Kidney capillary endothelial cell (primary cell): ENCODE data around the gene MAN1C1.

Experiments
- DNase-seq: peaks from one replicate; pipeline ENCODE4 v3.0.0-alpha.2; 2018; ENCODE audit warnings: low spot score

The MAN1C1 gene

DNA sequence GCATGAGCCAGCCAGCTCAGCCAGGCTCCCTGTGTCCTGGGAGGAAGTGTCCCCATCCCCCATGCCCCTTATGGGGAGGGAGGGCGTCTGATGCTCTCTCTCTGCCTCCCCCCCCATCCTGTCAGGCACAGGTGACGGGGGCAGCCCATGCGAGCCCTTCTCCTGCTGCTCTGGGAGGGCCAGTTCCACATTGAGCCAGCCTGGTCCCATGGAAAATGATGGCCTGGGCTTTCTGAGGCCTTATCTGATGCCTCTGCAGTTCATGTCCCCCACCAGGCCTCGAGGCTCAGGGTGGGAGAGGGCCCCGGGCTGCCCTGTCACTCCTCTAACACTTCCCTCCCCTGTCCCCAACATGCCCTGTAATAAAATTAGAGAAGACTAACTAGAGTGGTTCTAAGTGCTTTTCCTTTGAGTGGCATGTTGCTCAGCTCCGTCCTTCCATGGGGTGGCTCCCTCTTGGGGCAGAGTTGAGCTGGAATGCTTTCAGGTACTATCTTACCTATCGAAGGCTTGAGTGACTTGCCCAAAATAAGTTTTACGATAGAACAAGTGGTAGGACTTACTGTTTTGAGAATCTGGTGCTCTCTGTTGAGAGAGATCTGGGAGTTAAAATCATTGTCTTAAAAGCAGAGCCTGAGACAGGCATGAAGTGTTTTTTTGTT, 201.4 kb downstream of the MAN1C1 start:
- no peak for DNase-seq

DNA sequence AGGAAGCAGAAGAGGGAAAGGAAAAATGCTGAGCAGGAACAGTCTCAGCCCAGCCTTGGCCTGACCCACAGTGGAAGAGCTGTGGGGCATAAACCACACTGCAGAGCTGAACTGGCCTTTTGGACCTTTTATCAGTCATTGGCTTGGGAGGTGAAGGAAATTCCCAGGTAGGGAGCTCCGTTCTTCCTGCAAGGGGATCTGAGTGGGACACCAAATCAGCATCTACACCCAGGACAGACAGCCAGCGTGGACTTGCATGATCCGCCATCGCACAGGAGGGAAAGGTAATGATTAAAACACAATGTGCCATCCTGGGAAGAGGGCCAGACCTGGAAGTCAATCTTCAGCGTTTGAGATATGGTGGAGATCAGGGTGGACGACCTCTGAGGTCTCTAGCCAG, 202.0 kb downstream of the MAN1C1 start:
- DNase-seq = no peak

DNA sequence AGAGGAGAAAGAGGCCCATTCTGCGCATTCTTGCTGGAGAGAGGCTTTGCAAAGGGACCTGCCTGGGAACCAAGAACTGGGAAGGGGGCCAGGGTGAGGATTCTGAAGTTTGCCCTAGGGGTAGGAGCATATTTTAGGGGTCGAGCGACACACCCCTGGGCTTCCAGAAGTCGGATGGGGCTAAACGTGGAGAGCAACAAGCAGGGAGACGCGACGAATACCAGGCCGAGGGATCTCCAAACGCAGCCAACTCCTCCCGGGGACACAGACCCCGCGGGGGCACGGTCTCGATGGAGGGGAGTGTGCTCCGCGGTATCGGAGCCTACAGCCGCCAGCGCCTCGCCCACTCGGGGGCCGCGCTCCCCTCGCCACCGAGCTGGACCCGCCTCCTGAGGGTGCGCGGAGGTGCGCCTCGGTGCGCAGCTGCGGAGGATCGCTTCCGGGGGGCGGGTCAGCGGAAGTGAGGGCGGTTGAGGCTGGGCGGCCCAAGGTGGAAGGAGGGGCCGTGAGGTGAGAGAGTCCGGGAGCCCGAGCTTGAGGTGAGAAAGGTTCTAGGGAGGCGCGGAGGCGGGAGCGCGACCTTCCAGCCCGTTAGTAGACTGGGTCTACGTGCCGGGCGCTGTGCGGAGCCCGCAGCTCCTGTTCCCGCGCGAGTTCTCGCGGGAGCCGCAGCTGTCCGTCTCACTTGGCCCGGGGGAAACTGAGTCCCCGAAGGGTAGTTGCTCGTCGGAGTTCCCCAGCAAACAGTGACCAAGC, 203.1 kb downstream of the MAN1C1 start, which contains the start of gene MTFR1L:
Gene MTFR1L, plus strand, starts transcription at position 464 of the 756 bp plus-strand sequence. CDS start 3,151 bp downstream, outside the sequence.
- DNase-seq = peak; percentile 35

DNA sequence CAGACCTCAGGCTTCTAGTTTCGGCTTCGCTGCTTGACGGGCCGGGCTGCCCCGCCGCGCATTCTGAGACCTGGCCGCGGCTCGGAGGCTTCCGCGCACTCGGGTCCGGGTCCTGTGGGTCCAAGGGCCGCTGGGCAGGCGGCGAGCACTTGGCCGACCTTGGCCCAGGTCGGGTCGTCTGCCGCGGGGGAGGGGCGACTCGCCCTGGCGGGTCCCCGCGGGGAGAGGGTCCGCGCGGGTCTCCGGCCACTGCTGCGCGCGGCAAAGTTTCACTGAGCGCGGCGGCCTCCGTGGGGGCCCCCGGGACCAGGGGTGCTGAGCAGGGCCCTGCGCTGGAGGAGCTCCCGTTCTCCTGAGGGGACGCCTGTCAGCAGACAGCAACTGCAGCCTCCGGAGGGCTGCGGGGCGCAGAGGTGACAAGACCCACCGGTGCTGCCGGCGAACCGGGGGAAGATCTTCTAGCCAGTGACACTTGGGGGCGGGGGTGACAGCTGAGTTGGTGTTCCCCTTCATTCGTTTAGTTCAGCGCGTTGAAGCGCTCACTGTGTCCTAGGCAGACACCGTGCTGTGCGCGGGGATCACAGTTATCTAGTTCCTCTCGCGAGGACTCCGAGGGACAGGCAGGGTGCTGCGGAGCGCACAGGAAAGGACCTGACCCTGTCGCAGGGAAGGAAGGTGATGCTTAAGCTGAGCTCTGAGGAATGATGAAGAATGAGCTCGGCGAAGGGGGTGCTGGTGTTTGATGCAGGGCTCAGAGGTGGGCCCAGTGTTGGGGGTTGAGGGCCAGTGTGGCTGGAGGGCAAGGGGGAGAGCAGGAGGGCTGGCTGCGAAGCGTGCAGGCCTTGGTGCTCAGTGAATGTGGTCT, 203.9 kb downstream of the MAN1C1 start:
- peak; percentile 26 for DNase-seq

DNA sequence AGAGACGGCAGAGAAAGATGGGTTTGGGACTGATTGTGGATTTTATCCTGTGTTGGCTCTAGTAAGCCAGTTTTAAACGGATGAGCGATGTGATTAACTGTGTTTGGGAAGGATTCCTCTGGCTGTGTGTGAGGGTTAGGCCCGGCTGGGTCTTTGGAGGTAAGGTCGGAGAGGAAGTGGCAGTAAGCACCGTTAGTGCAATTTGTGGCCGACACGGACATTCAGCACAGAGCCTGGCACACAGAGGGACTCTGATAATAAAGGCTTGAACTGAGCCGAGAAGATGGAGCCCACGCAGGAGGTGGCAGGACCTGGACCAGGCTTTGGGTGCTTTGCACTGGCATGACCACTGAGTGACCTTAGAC, 204.5 kb downstream of the MAN1C1 start:
- no peak for DNase-seq

DNA sequence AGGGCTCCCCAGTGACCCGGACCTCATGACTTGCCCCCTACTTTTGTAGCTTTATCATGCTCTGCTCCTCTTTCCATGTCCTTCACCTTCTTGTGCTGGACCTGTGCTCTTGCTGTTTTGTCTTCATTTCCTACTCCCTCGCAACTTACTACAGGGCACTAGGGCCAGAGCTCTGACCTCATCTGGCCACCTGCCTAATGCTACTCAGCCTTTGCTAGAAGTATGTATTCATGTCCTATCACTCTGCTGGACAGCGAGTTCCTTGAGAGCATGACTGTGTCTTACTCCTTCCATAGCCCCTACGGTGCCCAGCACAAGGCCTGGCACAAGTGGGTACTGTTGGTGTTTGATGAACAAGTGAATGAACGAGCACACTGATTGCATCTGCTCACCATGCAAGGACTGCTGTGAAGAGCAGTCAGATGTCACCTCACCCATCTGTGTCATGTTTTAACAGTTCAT, 205.1 kb downstream of the MAN1C1 start:
- no peak for DNase-seq

DNA sequence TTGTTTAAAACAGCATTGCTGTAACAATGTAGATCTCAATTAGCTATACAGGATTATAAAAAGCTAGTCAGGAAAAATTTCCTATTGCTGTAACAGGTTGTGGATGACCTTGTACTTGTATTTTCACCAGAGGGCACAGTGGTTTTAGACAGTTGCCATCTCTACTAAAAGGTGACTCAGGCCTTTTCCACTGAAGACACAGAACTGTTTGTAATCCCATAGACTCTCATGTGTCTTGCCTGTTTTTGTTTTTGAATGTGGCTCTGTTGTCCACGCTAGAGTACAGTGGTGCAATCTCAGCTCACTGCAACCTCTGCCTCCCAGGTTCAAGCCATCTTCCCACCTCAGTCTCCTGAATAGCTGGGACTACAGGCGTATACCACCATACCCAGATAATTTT, 209.0 kb downstream of the MAN1C1 start:
- no peak for DNase-seq

DNA sequence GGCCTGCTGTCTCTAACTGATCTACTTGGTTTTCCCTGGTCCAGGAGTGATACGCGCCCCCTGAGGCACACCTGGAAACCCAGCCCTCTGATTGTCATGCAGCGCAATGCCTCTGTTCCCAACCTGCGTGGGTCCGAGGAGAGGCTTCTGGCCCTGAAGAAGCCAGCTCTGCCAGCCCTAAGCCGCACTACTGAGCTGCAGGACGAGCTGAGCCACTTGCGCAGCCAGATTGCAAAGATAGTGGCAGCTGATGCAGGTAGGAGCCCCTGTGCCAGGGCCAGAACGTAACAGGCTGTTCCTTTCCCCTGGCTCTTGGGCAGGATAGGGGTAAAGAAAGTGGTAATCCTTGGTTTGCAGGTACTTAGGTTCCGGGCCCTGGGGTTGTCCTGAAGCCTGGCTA, 210.0 kb downstream of the MAN1C1 start:
- DNase-seq = no peak

DNA sequence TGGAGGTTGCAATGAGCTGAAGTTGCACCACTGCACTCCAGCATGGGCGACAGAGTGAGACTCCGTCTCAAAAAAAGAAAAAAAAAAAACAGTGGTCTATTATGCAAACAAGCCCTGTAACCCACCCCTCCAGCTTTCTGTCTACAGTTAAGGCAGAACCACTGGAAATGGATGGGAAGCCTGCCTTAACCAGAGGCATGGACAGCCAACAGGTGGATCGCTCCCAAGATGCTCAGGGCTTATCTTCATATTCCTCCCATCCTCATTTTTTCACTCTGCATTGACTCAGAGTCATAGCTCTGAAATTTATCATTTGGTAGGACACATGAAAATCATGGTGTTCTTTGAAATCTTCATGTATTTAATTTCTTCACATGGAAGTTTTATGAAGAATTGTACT, 211.9 kb downstream of the MAN1C1 start:
- DNase-seq = no peak

DNA sequence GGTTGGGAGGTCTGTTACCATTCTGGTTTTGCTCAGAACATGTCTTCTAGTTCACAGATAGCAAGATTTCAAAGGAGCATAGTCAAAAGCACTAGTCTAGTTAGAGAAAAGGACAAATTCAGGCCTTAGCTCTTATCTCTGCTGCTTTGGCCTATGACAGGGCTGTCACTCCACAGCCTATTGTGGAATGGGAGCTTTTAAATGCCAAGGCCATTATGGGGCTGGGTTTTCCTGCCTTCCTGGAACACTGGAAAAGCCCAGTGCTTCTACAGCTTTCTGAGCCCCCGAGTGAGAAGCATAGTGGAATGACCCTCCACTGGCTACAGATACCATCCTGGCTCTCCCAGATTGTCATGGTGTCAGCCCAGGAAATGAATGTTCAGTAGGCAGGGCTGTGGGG, 212.5 kb downstream of the MAN1C1 start:
- DNase-seq = no peak

DNA sequence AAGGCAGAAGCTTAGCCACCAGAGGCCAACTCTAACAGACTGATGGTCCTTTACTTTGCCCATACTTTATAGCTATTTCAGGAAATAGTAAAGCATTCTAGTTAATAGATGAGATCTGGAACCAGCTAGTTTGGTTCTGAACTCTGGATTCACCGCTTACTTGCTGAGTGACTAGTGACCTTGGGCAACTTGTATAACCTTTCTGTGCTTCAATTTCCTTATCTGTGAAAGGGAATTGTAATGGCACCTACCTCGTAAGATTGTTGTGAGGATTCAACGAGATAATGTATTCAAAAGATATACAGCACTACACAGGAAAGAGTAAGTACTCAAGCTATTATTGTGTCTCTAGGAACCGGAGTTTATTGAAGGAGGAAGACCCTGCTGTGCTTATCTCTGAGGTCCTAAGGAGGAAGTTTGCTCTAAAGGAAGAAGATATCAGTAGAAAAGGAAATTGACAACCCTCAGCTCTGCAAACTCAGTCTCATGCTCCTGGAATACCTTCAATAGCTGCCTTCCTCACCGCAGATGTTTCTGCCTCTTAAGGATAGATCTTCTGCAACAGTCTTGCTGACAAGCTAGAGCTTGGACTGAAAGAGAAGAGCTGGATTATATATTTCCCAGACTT, 215.1 kb downstream of the MAN1C1 start:
- no peak for DNase-seq

DNA sequence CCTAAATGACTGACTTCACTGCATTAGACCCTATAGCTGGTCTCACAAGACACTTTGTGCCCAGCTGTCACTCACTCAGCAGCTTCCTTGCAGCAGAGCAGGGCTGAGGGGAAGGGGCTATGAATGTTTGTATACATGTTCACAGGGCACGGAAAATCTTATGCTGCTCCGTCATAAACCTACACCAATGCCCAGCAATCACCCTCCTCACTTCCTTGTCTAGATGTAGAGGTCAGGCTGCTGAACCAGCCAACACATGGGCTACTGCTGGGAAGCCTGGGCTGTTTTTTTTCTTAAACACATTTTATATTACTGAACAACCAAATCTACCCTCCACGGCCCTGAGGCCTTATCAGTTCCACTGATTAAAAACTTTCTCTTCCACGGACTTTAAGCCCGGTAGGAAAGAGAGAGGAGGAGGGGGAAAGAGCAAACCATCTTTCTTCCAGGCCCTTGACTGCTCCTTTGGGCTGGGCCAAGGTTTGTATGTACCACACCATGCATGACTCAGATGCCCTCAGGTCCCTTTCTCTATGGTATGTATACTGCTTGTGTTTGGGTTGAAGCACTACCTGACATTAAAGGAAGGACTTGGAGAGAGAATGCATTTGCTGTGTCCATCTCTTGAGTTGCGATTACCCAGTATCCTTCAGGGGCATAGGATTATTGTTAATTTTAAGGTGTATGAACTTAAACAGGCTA, 215.9 kb downstream of the MAN1C1 start:
- no peak for DNase-seq

DNA sequence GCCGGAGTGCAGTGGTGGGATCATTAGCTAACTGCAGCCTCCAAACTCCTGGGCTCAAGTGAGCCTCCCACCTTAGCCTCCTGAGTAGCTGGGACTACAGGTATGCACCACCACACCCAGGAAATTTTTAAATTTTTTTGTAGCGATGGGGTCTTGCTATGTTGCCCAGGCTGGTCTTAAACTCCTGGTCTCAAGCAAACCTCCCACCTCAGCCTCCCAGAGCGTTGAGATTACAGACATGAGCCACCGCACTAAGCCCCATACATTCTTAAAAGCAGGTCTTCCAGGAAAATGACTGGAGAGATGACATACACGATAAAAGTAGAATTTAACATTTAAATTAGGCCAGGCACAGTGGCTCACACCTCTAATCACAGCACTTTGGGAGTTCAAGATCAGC, 216.6 kb downstream of the MAN1C1 start:
- DNase-seq = no peak
